ENCODE measurements around the gene B4GALNT4. TPM values are rescaled to one million over a fixed set of nuclear protein-coding genes. Genes with fewer than 3 reads are reported as not detected.

Gene B4GALNT4
- total and polyA plus RNA-seq, 4 donors, result 0.15 to 0.42 (median 0.42) TPM; not detected in 1

GRCh38 chr11:425301-425700 is 56.0 kb downstream of the B4GALNT4 start:
- Histone ChIP-seq H3K27me3 (ENCODE audit: control insufficient read depth in 4 of 4, insufficient read depth in 4 of 4, low read length in 3 of 4) (peaks cover 0 to 3% (median 0%) of the 10 kb centered on the region in 4 donors), H3K4me3 (ENCODE audit: low read depth in 1 of 3, low read length in 3 of 3) (no peak overlapping the region), H3K27ac (ENCODE audit: low read depth in 1 of 2, low read length in 2 of 2) (no peak overlapping the region), H3K4me1 (ENCODE audit: control insufficient read depth in 4 of 4, insufficient read depth in 4 of 4, low read length in 3 of 4) (peaks cover 0 to 1% (median 0%) of the 10 kb centered on the region in 4 donors), H3K9me3 (ENCODE audit: control insufficient read depth in 4 of 4, low read length in 3 of 4) (no peaks in the 10 kb centered on the region), H3K9ac (ENCODE audit: low read depth in 1 of 2, low read length in 2 of 2) (no peak overlapping the region), H3K36me3 (ENCODE audit: control insufficient read depth in 4 of 4, insufficient read depth in 3 of 4, low read depth in 1 of 4, low read length in 3 of 4) (no peaks in the 10 kb centered on the region)
- 70% methylated on average over 4 of the region's 4 CpGs for WGBS
- TF ChIP-seq YY1 (IDR thresholded peaks at IDR 0.05) (no peak), NR2F2 (IDR thresholded peaks at IDR 0.05) (no peak), ZBTB33 (IDR thresholded peaks at IDR 0.05) (no peak), RXRA (IDR thresholded peaks at IDR 0.05) (no peak), FOXA1 (IDR thresholded peaks at IDR 0.05) (no peak), ATF3 (IDR thresholded peaks at IDR 0.05) (no peak), FOXA2 (IDR thresholded peaks at IDR 0.05) (no peak), SP1 (IDR thresholded peaks at IDR 0.05) (no peak), RAD21 (IDR thresholded peaks at IDR 0.05) (no peak), HNF4G (IDR thresholded peaks at IDR 0.05) (no peak), REST (IDR thresholded peaks at IDR 0.05) (no peak), JUND (IDR thresholded peaks at IDR 0.05) (no peak), HNF4A (conservative IDR thresholded peaks at IDR 0.05) (no peak), CTCF (IDR thresholded peaks at IDR 0.05; ENCODE audit: low read depth, low read length, missing input control) (no peak), MAX (IDR thresholded peaks at IDR 0.05) (no peak)
- no peak for DNase-seq (ENCODE audit: low spot score)

GRCh38 chr11:426851-427250 is 57.6 kb downstream of the B4GALNT4 start:
- H3K9me3 ChIP-seq (ENCODE audit: control insufficient read depth in 4 of 4, low read length in 3 of 4), result no peaks in the 10 kb centered on the region
- H3K4me1 ChIP-seq (ENCODE audit: control insufficient read depth in 4 of 4, insufficient read depth in 4 of 4, low read length in 3 of 4), result no peaks in the 10 kb centered on the region
- WGBS, result 89% methylated on average over 8 of the region's 8 CpGs
- no peaks in the 10 kb centered on the region for H3K36me3 ChIP-seq (ENCODE audit: control insufficient read depth in 4 of 4, insufficient read depth in 3 of 4, low read depth in 1 of 4, low read length in 3 of 4)
- H3K9ac ChIP-seq (ENCODE audit: low read depth in 1 of 2, low read length in 2 of 2), result no peak overlapping the region
- peaks cover 0 to 3% (median 0%) of the 10 kb centered on the region in 4 donors for H3K27me3 ChIP-seq (ENCODE audit: control insufficient read depth in 4 of 4, insufficient read depth in 4 of 4, low read length in 3 of 4)
- no peak overlapping the region for H3K4me3 ChIP-seq (ENCODE audit: low read depth in 1 of 3, low read length in 3 of 3)
- no peak for DNase-seq (ENCODE audit: low spot score)
- TF ChIP-seq MAX (IDR thresholded peaks at IDR 0.05) (no peak), SP1 (IDR thresholded peaks at IDR 0.05) (no peak), CTCF (IDR thresholded peaks at IDR 0.05; ENCODE audit: low read depth, low read length, missing input control) (no peak), ATF3 (IDR thresholded peaks at IDR 0.05) (no peak), HNF4A (conservative IDR thresholded peaks at IDR 0.05) (no peak), TAF1 (conservative IDR thresholded peaks at IDR 0.05) (no peak), FOXA1 (IDR thresholded peaks at IDR 0.05) (no peak), JUND (IDR thresholded peaks at IDR 0.05) (no peak)
- no peak overlapping the region for H3K27ac ChIP-seq (ENCODE audit: low read depth in 1 of 2, low read length in 2 of 2)
